ENCODE data around the gene RFFL. TPM values are rescaled to one million over a fixed set of nuclear protein-coding genes. Genes with fewer than 3 reads are reported as not detected.

RFFL gene
- total RNA-seq, 1 experiment from 2014 or later = 40.3 TPM

- ChIA-PET POLR2A (no interaction called here), CTCF (no interaction called here), RAD21 (ENCODE audit: low non-redundant PET in 1 of 2, low total read pairs in 2 of 2, uncharacterized antibody in 2 of 2, unreplicated experiment in 2 of 2) (no interaction called here)
- DNase-seq (ENCODE audit: low read depth, low spot score) = no peak
- Histone ChIP-seq H2AFZ (ENCODE audit: low read depth, low read length, poor library complexity, severe bottlenecking) (no peak overlapping the region), H3K4me2 (ENCODE audit: low read length) (no peak overlapping the region), H3K79me2 (ENCODE audit: insufficient read depth, low read length) (peaks cover 20% of the 10 kb centered on the region), H3K27me3 (ENCODE audit: insufficient read depth, low read length) (no peaks in the 10 kb centered on the region), H3K9ac (ENCODE audit: low read length) (no peak overlapping the region), H3K9me3 (ENCODE audit: control insufficient read depth in 1 of 2, insufficient read depth in 1 of 2, low read depth in 1 of 2, low read length in 2 of 2) (no peaks in the 10 kb centered on the region), H3K9me2 (ENCODE audit: insufficient read depth) (no peaks in the 10 kb centered on the region), H3K4me3 (replicated peaks in 1 of 2; ENCODE audit: low read depth in 1 of 2, low read length in 2 of 2) (no peak overlapping the region), H3K27ac (ENCODE audit: low read depth, low read length) (no peak overlapping the region), H4K20me1 (ENCODE audit: insufficient read depth) (no peaks in the 10 kb centered on the region), H3K4me1 (ENCODE audit: control insufficient read depth in 1 of 2, insufficient read depth in 2 of 2, low read length in 2 of 2) (peaks cover 0 to 11% of the 10 kb centered on the region in 2 experiments; a peak in 1 of 4 replicates), H3K36me3 (ENCODE audit: control insufficient read depth in 1 of 2, insufficient read depth in 2 of 2, low read length in 2 of 2) (no peaks in the 10 kb centered on the region)
- intact Hi-C loops (cut with micrococcal nuclease) = no loop called here
- no TSS peak for BruUV-seq (replicated peaks)
- ATAC-seq = no peak
- TF ChIP-seq, protein P1, sequence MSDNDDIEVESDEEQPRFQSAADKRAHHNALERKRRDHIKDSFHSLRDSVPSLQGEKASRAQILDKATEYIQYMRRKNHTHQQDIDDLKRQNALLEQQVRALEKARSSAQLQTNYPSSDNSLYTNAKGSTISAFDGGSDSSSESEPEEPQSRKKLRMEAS (IDR thresholded peaks at IDR 0.05) = no peak
- TF ChIP-seq SP1 (IDR thresholded peaks at IDR 0.05; ENCODE audit: low read depth) (no peak), ZNF274 (IDR thresholded peaks at IDR 0.05; ENCODE audit: low read depth, low read length) (no peak), SIN3A (IDR thresholded peaks at IDR 0.05; ENCODE audit: low read depth) (no peak), POLR2AphosphoS5 (IDR thresholded peaks at IDR 0.05; ENCODE audit: low read depth, low read length) (no peak), FOSL1 (IDR thresholded peaks at IDR 0.05; ENCODE audit: low read depth) (no peak), CEBPB (IDR thresholded peaks at IDR 0.05; ENCODE audit: low read depth) (no peak), EZH2 (IDR thresholded peaks at IDR 0.05) (no peak), ELF1 (IDR thresholded peaks at IDR 0.05; ENCODE audit: borderline replicate concordance, low read depth) (no peak), TCF7L2 (IDR thresholded peaks at IDR 0.05; ENCODE audit: borderline replicate concordance, extremely low read depth, insufficient read depth, insufficient read length) (no peak), SRF (IDR thresholded peaks at IDR 0.05; ENCODE audit: low read depth) (no peak), JUND (IDR thresholded peaks at IDR 0.05) (no peak), EGR1 (IDR thresholded peaks at IDR 0.05; ENCODE audit: low read depth) (no peak)
- TF ChIP-seq, protein P2, sequence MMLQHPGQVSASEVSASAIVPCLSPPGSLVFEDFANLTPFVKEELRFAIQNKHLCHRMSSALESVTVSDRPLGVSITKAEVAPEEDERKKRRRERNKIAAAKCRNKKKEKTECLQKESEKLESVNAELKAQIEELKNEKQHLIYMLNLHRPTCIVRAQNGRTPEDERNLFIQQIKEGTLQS (IDR thresholded peaks at IDR 0.05) = no peak
Observed at GRCh38 chr17:35048685-35049379, 14.7 kb downstream of the RFFL start.

Measured in HCT116 (cell line).